ENCODE measurements around the gene FGF18.

The FGF18 gene

GRCh38 chr5:171445644-171446516 is 26.4 kb downstream of the FGF18 start:
- DNase-seq, result peak; percentile 39

GRCh38 chr5:171447226-171447625 is 27.8 kb downstream of the FGF18 start:
- no peak for DNase-seq

GRCh38 chr5:171449426-171449825 is 30.0 kb downstream of the FGF18 start:
- no peak for DNase-seq

- DNase-seq, result peak; percentile 61
These were observed 31.2 kb downstream of the FGF18 start for GRCh38 chr5:171450423-171451331.

GRCh38 chr5:171451421-171451820 is 32.0 kb downstream of the FGF18 start:
- DNase-seq, result no peak

- DNase-seq, result no peak
These were observed 33.7 kb downstream of the FGF18 start for GRCh38 chr5:171453056-171453725.

- no peak for DNase-seq
These were observed 34.5 kb downstream of the FGF18 start for GRCh38 chr5:171453988-171454387.

GRCh38 chr5:171454549-171454948 is 35.1 kb downstream of the FGF18 start:
- DNase-seq, result no peak

GRCh38 chr5:171455522-171455921 is 36.1 kb downstream of the FGF18 start:
- DNase-seq, result no peak

- DNase-seq, result no peak
These were observed 37.9 kb downstream of the FGF18 start for GRCh38 chr5:171457208-171457981.

GRCh38 chr5:171459839-171460238 is 40.4 kb downstream of the FGF18 start:
- no peak for DNase-seq

- DNase-seq, result no peak
These were observed 42.9 kb downstream of the FGF18 start for GRCh38 chr5:171462136-171462927.

- no peak for DNase-seq
These were observed 43.7 kb downstream of the FGF18 start for GRCh38 chr5:171462928-171463861.

GRCh38 chr5:171463862-171464229 is 44.4 kb downstream of the FGF18 start:
- DNase-seq, result no peak

- DNase-seq, result no peak
These were observed 45.4 kb downstream of the FGF18 start for GRCh38 chr5:171464829-171465228.

GRCh38 chr5:171467107-171467506 is 47.7 kb downstream of the FGF18 start:
- no peak for DNase-seq

GRCh38 chr5:171469326-171469725 is 49.9 kb downstream of the FGF18 start:
- no peak for DNase-seq

- no peak for DNase-seq
These were observed 51.0 kb downstream of the FGF18 start for GRCh38 chr5:171470420-171470819.

- no peak for DNase-seq
These were observed 54.9 kb downstream of the FGF18 start for GRCh38 chr5:171474230-171474813.

- DNase-seq, result no peak
These were observed 56.1 kb downstream of the FGF18 start for GRCh38 chr5:171475596-171475995.
